ENCODE results near the gene CTNNA3.

GRCh38 chr10:67280405-67280804 lies 415.6 kb downstream of the CTNNA3 start:
- TF ChIP-seq, protein P1, sequence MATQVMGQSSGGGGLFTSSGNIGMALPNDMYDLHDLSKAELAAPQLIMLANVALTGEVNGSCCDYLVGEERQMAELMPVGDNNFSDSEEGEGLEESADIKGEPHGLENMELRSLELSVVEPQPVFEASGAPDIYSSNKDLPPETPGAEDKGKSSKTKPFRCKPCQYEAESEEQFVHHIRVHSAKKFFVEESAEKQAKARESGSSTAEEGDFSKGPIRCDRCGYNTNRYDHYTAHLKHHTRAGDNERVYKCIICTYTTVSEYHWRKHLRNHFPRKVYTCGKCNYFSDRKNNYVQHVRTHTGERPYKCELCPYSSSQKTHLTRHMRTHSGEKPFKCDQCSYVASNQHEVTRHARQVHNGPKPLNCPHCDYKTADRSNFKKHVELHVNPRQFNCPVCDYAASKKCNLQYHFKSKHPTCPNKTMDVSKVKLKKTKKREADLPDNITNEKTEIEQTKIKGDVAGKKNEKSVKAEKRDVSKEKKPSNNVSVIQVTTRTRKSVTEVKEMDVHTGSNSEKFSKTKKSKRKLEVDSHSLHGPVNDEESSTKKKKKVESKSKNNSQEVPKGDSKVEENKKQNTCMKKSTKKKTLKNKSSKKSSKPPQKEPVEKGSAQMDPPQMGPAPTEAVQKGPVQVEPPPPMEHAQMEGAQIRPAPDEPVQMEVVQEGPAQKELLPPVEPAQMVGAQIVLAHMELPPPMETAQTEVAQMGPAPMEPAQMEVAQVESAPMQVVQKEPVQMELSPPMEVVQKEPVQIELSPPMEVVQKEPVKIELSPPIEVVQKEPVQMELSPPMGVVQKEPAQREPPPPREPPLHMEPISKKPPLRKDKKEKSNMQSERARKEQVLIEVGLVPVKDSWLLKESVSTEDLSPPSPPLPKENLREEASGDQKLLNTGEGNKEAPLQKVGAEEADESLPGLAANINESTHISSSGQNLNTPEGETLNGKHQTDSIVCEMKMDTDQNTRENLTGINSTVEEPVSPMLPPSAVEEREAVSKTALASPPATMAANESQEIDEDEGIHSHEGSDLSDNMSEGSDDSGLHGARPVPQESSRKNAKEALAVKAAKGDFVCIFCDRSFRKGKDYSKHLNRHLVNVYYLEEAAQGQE (IDR thresholded peaks at IDR 0.05; ENCODE audit: borderline replicate concordance), result no peak
- no peak for TF ChIP-seq POLR2AphosphoS5 (IDR thresholded peaks at IDR 0.05)
- TF ChIP-seq, protein P2, sequence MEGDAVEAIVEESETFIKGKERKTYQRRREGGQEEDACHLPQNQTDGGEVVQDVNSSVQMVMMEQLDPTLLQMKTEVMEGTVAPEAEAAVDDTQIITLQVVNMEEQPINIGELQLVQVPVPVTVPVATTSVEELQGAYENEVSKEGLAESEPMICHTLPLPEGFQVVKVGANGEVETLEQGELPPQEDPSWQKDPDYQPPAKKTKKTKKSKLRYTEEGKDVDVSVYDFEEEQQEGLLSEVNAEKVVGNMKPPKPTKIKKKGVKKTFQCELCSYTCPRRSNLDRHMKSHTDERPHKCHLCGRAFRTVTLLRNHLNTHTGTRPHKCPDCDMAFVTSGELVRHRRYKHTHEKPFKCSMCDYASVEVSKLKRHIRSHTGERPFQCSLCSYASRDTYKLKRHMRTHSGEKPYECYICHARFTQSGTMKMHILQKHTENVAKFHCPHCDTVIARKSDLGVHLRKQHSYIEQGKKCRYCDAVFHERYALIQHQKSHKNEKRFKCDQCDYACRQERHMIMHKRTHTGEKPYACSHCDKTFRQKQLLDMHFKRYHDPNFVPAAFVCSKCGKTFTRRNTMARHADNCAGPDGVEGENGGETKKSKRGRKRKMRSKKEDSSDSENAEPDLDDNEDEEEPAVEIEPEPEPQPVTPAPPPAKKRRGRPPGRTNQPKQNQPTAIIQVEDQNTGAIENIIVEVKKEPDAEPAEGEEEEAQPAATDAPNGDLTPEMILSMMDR (IDR thresholded peaks at IDR 0.05; ENCODE audit: poor library complexity, severe bottlenecking), result no peak
- TF ChIP-seq EP300 (conservative IDR thresholded peaks at IDR 0.05; ENCODE audit: poor library complexity, severe bottlenecking), result no peak
- TF ChIP-seq EZH2 (IDR thresholded peaks at IDR 0.05; ENCODE audit: borderline replicate concordance, insufficient read depth, low read length, poor library complexity, severe bottlenecking), result no peak
- no peak for TF ChIP-seq RAD21 (conservative IDR thresholded peaks at IDR 0.05)
- TF ChIP-seq MXI1 (conservative IDR thresholded peaks at IDR 0.05; ENCODE audit: poor library complexity, severe bottlenecking), result no peak
- TF ChIP-seq TAF1 (IDR thresholded peaks at IDR 0.05; ENCODE audit: low read depth), result no peak
